Measurements from ENCODE around the gene FAM184B. TPM values are rescaled to one million over a fixed set of nuclear protein-coding genes. Genes with fewer than 3 reads are reported as not detected.
A peak's percentile ranks its signal among the peaks of the same experiment; 100 is the strongest.

FAM184B gene
- polyA plus RNA-seq, 3 donors = not detected

DNA sequence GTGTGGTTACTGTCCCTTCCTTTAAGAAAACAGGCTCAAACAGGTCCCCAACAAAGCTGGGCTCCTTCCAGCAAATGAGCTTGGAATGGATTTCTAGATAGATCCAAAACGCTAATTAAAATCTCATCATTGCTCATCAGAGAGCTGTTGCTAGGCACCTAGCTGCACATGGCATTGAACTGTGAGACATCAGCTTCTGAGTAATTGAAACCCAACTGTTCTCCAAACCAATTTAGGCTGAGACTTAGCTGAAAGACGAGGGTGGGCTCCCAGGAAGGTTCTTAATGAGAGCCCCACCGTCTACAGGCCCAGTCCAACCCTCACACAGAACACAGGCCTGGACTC is 59.1 kb downstream of the FAM184B start:
- H3K27ac ChIP-seq (ENCODE audit: low read depth in 1 of 2, low read length in 2 of 2) = no peak overlapping the region
- peaks cover 0 to 7% of the 10 kb centered on the region in 2 donors for H3K9me3 ChIP-seq (replicated peaks in 1 of 2; ENCODE audit: control insufficient read depth in 1 of 2, insufficient read depth in 1 of 2, low read length in 2 of 2)
- H3K27ac Mint-ChIP-seq = no peak overlapping the region
- H3K4me1 ChIP-seq (ENCODE audit: control insufficient read depth in 1 of 2, insufficient read depth in 2 of 2, low read length in 2 of 2) = no peaks in the 10 kb centered on the region
- H3K4me3 ChIP-seq (replicated peaks in 1 of 3; ENCODE audit: low read depth in 2 of 3, low read length in 3 of 3) = no peak overlapping the region
- no peaks in the 10 kb centered on the region for H3K79me2 ChIP-seq (ENCODE audit: insufficient read depth, low read length)
- peaks cover 0 to 6% (median 3%) of the 10 kb centered on the region in 3 donors for H3K27me3 Mint-ChIP-seq (ENCODE audit: low read depth in 3 of 3)
- DNase-seq = no peak
- H2AFZ ChIP-seq (ENCODE audit: insufficient read depth, low read depth, low read length, poor library complexity, severe bottlenecking) = no peak overlapping the region
- no peaks in the 10 kb centered on the region for H4K20me1 ChIP-seq (ENCODE audit: insufficient read depth, low read length)
- intact Hi-C loops (cut with micrococcal nuclease) = no loop called here
- no peaks in the 10 kb centered on the region for H3K4me1 Mint-ChIP-seq
- H3K36me3 ChIP-seq (replicated peaks in 1 of 2; ENCODE audit: control insufficient read depth in 1 of 2, insufficient read depth in 2 of 2, low read length in 2 of 2) = no peaks in the 10 kb centered on the region
- H3K4me3 Mint-ChIP-seq = no peak overlapping the region
- TF ChIP-seq, protein P1, sequence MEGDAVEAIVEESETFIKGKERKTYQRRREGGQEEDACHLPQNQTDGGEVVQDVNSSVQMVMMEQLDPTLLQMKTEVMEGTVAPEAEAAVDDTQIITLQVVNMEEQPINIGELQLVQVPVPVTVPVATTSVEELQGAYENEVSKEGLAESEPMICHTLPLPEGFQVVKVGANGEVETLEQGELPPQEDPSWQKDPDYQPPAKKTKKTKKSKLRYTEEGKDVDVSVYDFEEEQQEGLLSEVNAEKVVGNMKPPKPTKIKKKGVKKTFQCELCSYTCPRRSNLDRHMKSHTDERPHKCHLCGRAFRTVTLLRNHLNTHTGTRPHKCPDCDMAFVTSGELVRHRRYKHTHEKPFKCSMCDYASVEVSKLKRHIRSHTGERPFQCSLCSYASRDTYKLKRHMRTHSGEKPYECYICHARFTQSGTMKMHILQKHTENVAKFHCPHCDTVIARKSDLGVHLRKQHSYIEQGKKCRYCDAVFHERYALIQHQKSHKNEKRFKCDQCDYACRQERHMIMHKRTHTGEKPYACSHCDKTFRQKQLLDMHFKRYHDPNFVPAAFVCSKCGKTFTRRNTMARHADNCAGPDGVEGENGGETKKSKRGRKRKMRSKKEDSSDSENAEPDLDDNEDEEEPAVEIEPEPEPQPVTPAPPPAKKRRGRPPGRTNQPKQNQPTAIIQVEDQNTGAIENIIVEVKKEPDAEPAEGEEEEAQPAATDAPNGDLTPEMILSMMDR (IDR thresholded peaks at IDR 0.05) = no peak
- peaks cover under 1 to 12% (median 4%) of the 10 kb centered on the region in 7 donors for H3K9me3 Mint-ChIP-seq
- WGBS (ENCODE audit: insufficient coverage) = 88% methylated on average over 2 of the region's 3 CpGs
- no peaks in the 10 kb centered on the region for H3K27me3 ChIP-seq (ENCODE audit: control insufficient read depth in 2 of 2, insufficient read depth in 2 of 2, low read length in 2 of 2)
- H3K36me3 Mint-ChIP-seq = no peaks in the 10 kb centered on the region
- no peak overlapping the region for H3K9ac ChIP-seq (ENCODE audit: insufficient read depth, low read length, poor library complexity, severe bottlenecking)
- H3K4me2 ChIP-seq (replicated peaks; ENCODE audit: extremely low read depth, low read length, poor library complexity, severe bottlenecking) = no peak overlapping the region

DNA sequence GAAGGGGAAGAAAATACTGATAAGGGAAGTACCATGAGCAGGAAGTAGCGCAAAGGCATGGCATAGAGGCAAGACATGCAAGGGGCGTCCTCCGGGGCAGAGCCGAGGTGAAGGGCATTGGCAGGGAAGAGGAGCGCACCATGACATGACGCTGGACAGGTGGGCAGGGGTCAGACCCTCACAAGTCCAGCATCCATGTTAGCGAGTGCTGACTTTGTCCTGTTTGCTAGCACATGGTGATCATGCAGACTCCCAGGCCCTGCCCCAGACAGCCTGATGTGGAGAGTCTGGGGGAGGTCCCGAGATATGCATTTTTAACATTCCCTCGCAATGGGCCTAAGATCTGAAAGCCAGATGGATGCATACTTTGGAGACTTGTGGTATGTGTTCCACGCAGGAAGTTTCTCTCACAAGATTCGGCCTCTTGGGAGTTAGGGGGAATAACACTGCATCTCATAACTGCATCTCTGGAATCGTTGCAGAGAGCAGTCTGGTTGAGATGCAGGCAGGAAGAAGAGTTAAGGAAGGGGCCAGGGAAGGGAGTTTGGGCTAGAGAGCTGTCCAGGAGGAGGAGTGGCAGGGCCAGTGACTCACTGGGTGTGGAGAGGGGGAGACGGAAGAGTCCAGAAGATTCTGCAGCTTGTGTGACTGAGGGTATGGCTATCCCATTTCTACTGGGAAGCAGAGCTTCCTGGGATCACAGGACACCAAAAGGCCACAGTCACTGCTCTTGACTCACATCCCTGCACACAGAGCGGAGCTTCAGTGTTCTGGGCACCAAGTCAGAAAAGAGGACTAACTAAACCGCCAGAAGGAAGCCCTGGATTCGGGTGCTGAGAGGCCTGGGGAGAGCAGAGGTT is 59.7 kb downstream of the FAM184B start:
- WGBS (ENCODE audit: insufficient coverage) = 90% methylated on average over 10 of the region's 16 CpGs
- no peaks in the 10 kb centered on the region for H3K4me1 ChIP-seq (ENCODE audit: control insufficient read depth in 1 of 2, insufficient read depth in 2 of 2, low read length in 2 of 2)
- no peak overlapping the region for H3K9ac ChIP-seq (ENCODE audit: insufficient read depth, low read length, poor library complexity, severe bottlenecking)
- no peak overlapping the region for H3K4me3 ChIP-seq (replicated peaks in 1 of 3; ENCODE audit: low read depth in 2 of 3, low read length in 3 of 3)
- no peak for DNase-seq
- Mint-ChIP-seq H3K4me3 (peak overlapping the region in 1 of 2 donors; percentile 2), H3K27me3 (ENCODE audit: low read depth in 3 of 3) (peaks cover 0 to 4% (median 3%) of the 10 kb centered on the region in 3 donors), H3K4me1 (no peaks in the 10 kb centered on the region), H3K36me3 (no peaks in the 10 kb centered on the region), H3K27ac (peak overlapping the region in 1 of 7 donors; percentile 22), H3K9me3 (peaks cover 0 to 8% (median 2%) of the 10 kb centered on the region in 7 donors)
- H2AFZ ChIP-seq (ENCODE audit: insufficient read depth, low read depth, low read length, poor library complexity, severe bottlenecking) = no peak overlapping the region
- TF ChIP-seq, protein P1 (IDR thresholded peaks at IDR 0.05) = no peak
- no peak overlapping the region for H3K4me2 ChIP-seq (replicated peaks; ENCODE audit: extremely low read depth, low read length, poor library complexity, severe bottlenecking)
- intact Hi-C loops (cut with micrococcal nuclease) = no loop called here
- H3K36me3 ChIP-seq (replicated peaks in 1 of 2; ENCODE audit: control insufficient read depth in 1 of 2, insufficient read depth in 2 of 2, low read length in 2 of 2) = no peaks in the 10 kb centered on the region
- H4K20me1 ChIP-seq (ENCODE audit: insufficient read depth, low read length) = no peaks in the 10 kb centered on the region
- no peaks in the 10 kb centered on the region for H3K27me3 ChIP-seq (ENCODE audit: control insufficient read depth in 2 of 2, insufficient read depth in 2 of 2, low read length in 2 of 2)
- no peak overlapping the region for H3K27ac ChIP-seq (ENCODE audit: low read depth in 1 of 2, low read length in 2 of 2)
- no peaks in the 10 kb centered on the region for H3K79me2 ChIP-seq (ENCODE audit: insufficient read depth, low read length)
- H3K9me3 ChIP-seq (replicated peaks in 1 of 2; ENCODE audit: control insufficient read depth in 1 of 2, insufficient read depth in 1 of 2, low read length in 2 of 2) = peaks cover 0 to 7% of the 10 kb centered on the region in 2 donors

All from CD14-positive monocyte (primary cell).